Esophagus squamous epithelium (tissue), 4 donors: Measurements from ENCODE around the gene MAPKAP1.

ENCODE experiments used
- POLR2A ChIP-seq, 4 donors: fragments of 450-650 bp; IDR thresholded peaks; one replicate each; pipeline ENCODE4 v1.6.1; 2017; ENCODE audit warnings: antibody characterized with exemption in 4 of 4, mild to moderate bottlenecking in 4 of 4, moderate library complexity in 3 of 4
- TF ChIP-seq, protein P1 (sequence below), 6 experiments: fragments of 450-650 bp in 4 of 6; fragments of 200-600 bp in 2 of 6; sonication (generic) in 2 of 6; IDR thresholded peaks; one replicate each; pipeline ENCODE4 v1.5.1; 2016 to 2019; ENCODE audit warnings: antibody characterized with exemption in 6 of 6, mild to moderate bottlenecking in 4 of 6, moderate library complexity in 4 of 6

DNA sequence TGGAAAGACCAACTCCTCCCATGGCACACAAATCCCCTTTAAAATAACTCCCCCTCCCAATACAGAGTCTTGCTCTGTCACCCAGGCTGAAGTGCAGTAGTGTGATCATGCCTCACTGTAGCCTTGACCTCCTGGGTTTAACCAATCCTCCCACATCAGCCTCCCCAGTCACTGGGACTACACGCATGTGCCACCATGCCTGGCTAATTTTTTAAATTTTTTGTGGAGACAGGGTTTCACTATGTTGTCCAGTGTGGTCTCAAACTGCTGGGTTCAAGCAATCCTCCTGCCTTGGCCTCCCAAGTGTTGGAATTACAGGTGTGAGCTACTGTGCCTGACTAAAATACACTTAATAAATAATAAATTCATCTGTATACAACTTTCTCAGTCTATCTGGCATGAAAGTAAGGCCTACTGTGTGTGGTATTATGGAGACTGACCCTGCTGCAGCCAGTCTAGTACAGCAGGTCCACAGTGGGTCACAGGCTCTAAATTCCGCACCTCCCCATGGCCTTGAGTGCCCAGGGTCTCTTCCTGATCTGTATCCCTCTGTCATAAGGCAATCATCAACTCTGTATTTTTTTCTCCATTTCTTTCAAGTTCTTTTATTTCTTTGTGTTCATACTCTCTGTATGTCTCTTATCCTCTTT, 169.4 kb downstream of the MAPKAP1 start:
- TF ChIP-seq, protein P1, sequence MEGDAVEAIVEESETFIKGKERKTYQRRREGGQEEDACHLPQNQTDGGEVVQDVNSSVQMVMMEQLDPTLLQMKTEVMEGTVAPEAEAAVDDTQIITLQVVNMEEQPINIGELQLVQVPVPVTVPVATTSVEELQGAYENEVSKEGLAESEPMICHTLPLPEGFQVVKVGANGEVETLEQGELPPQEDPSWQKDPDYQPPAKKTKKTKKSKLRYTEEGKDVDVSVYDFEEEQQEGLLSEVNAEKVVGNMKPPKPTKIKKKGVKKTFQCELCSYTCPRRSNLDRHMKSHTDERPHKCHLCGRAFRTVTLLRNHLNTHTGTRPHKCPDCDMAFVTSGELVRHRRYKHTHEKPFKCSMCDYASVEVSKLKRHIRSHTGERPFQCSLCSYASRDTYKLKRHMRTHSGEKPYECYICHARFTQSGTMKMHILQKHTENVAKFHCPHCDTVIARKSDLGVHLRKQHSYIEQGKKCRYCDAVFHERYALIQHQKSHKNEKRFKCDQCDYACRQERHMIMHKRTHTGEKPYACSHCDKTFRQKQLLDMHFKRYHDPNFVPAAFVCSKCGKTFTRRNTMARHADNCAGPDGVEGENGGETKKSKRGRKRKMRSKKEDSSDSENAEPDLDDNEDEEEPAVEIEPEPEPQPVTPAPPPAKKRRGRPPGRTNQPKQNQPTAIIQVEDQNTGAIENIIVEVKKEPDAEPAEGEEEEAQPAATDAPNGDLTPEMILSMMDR (IDR thresholded peaks at IDR 0.05), result no peak
- TF ChIP-seq POLR2A (IDR thresholded peaks at IDR 0.05), result no peak
